COLO668 (cell line): Measurements from ENCODE around the gene R3HDM4.

Source experiments
- DNase-seq: peaks from one replicate; lab custom pipeline; 2025; ENCODE audit not compliant: unreplicated experiment; lab: John Stamatoyannopoulos, UW

R3HDM4 gene

GRCh38 chr19:932648-933552, 19.9 kb upstream of the R3HDM4 start:
- DNase-seq: peak; percentile 38

GRCh38 chr19:931860-932647, 19.0 kb upstream of the R3HDM4 start:
- DNase-seq: no peak

GRCh38 chr19:929891-930258, 16.9 kb upstream of the R3HDM4 start:
- no peak for DNase-seq

GRCh38 chr19:929203-929890, 16.3 kb upstream of the R3HDM4 start:
- DNase-seq: no peak

GRCh38 chr19:928471-929202, 15.6 kb upstream of the R3HDM4 start:
- DNase-seq: no peak

GRCh38 chr19:927780-928401, 14.9 kb upstream of the R3HDM4 start:
- DNase-seq: no peak

GRCh38 chr19:927351-927779, 14.3 kb upstream of the R3HDM4 start:
- no peak for DNase-seq

- DNase-seq: peak; percentile 45
Observed at GRCh38 chr19:926589-927350, 13.8 kb upstream of the R3HDM4 start.

GRCh38 chr19:926323-926588, 13.2 kb upstream of the R3HDM4 start:
- DNase-seq: no peak

GRCh38 chr19:925526-926322, 12.7 kb upstream of the R3HDM4 start, which contains the start of gene ARID3A:
Gene ARID3A (plus strand): TSS chr19:926035. CDS start chr19:929529, 3,494 bp downstream.
- peak; percentile 86 for DNase-seq

GRCh38 chr19:925087-925525, 12.1 kb upstream of the R3HDM4 start:
- no peak for DNase-seq

- peak; percentile 16 for DNase-seq
Observed at GRCh38 chr19:924553-925086, 11.6 kb upstream of the R3HDM4 start.

- peak; percentile 88 for DNase-seq
Observed at GRCh38 chr19:920051-920864, 7.2 kb upstream of the R3HDM4 start.

GRCh38 chr19:919199-920050, 6.4 kb upstream of the R3HDM4 start:
- peak; percentile 86 for DNase-seq

- peak; percentile 34 for DNase-seq
Observed at GRCh38 chr19:918481-919198, 5.6 kb upstream of the R3HDM4 start.

GRCh38 chr19:918152-918437, 5.1 kb upstream of the R3HDM4 start:
- DNase-seq: no peak
